ENCODE data around the gene MYO6.
A peak's percentile ranks its signal among the peaks of the same experiment; 100 is the strongest.
"Not testable (repeated sequence)": the region's sequence is repeated elsewhere in the genome, so short reads cannot be mapped to it uniquely, and the experiment has no call there.

MYO6 gene

GRCh38 chr6:75893058-75893775, 144.2 kb downstream of the MYO6 start:
- peak; percentile 73 for DNase-seq (ENCODE audit: low read depth)
- TF ChIP-seq CTCF (IDR thresholded peaks at IDR 0.05; ENCODE audit: control insufficient read depth, extremely low read depth, insufficient read depth), result peak; percentile 70

GRCh38 chr6:75893776-75894152, 144.7 kb downstream of the MYO6 start:
- TF ChIP-seq CTCF (IDR thresholded peaks at IDR 0.05; ENCODE audit: control insufficient read depth, extremely low read depth, insufficient read depth), result no peak
- H3K4me3 ChIP-seq (ENCODE audit: low read depth, low read length), result no peak overlapping the region
- no peak for DNase-seq (ENCODE audit: low read depth)

More at GRCh38 chr6:75893058-75893775, 144.2 kb downstream of the MYO6 start:
- H3K4me3 ChIP-seq (ENCODE audit: low read depth, low read length), result no peak overlapping the region

GRCh38 chr6:75896526-75896925, 147.5 kb downstream of the MYO6 start:
- H3K4me3 ChIP-seq (ENCODE audit: low read depth, low read length), result no peak overlapping the region
- TF ChIP-seq CTCF (IDR thresholded peaks at IDR 0.05; ENCODE audit: control insufficient read depth, extremely low read depth, insufficient read depth), result no peak
- no peak for DNase-seq (ENCODE audit: low read depth)

GRCh38 chr6:75900216-75900615, 151.2 kb downstream of the MYO6 start:
- not testable (repeated sequence) for DNase-seq (ENCODE audit: low read depth)

GRCh38 chr6:75905129-75905528, 156.1 kb downstream of the MYO6 start:
- DNase-seq (ENCODE audit: low read depth); H3K4me3 ChIP-seq (ENCODE audit: low read depth, low read length): not testable (repeated sequence)

More at GRCh38 chr6:75900216-75900615, 151.2 kb downstream of the MYO6 start:
- H3K4me3 ChIP-seq (ENCODE audit: low read depth, low read length), result not testable (repeated sequence)

- DNase-seq (ENCODE audit: low read depth), result peak; percentile 70
- H3K4me3 ChIP-seq (ENCODE audit: low read depth, low read length), result no peak overlapping the region
- TF ChIP-seq CTCF (IDR thresholded peaks at IDR 0.05; ENCODE audit: control insufficient read depth, extremely low read depth, insufficient read depth), result no peak
Measured at GRCh38 chr6:75906871-75907270, 157.8 kb downstream of the MYO6 start.

GRCh38 chr6:75907444-75907843, 158.4 kb downstream of the MYO6 start:
- TF ChIP-seq CTCF (IDR thresholded peaks at IDR 0.05; ENCODE audit: control insufficient read depth, extremely low read depth, insufficient read depth), result no peak
- no peak overlapping the region for H3K4me3 ChIP-seq (ENCODE audit: low read depth, low read length)
- DNase-seq (ENCODE audit: low read depth), result no peak

GRCh38 chr6:75913040-75913439, 164.0 kb downstream of the MYO6 start:
- H3K4me3 ChIP-seq (ENCODE audit: low read depth, low read length), result no peak overlapping the region
- TF ChIP-seq CTCF (IDR thresholded peaks at IDR 0.05; ENCODE audit: control insufficient read depth, extremely low read depth, insufficient read depth), result no peak
- DNase-seq (ENCODE audit: low read depth), result no peak

Measured in LNCaP clone FGC (cell line).